MM.1S (cell line): Measurements from ENCODE around the gene VSTM5.

Experiments
- CTCF ChIP-seq: fragments of 300-600 bp; sonication (generic); IDR thresholded peaks from 2 replicates; pipeline ENCODE4 v1.5.1; 2016; ENCODE audit warnings: antibody characterized with exemption, low read length, mixed read lengths
- EZH2 ChIP-seq: fragments of 300-600 bp; sonication (generic); optimal IDR thresholded peaks from 2 replicates; pipeline ENCODE3; 2017; ENCODE audit warnings: low read depth, mild to moderate bottlenecking, antibody characterized with exemption, low read length, mixed read lengths
- EZH2phosphoT487 ChIP-seq: fragments of 300-600 bp; sonication (generic); IDR thresholded peaks from 2 replicates; pipeline ENCODE4 v1.6.1; 2018; ENCODE audit warnings: antibody characterized with exemption, low read length

- no peak for TF ChIP-seq CTCF
- no peak for TF ChIP-seq EZH2phosphoT487
- no peak for TF ChIP-seq EZH2
Observed at GRCh38 chr11:93801366-93801765, 49.1 kb downstream of the VSTM5 start.
